ENCODE results near the gene FAAP100. TPM values are rescaled to one million over a fixed set of nuclear protein-coding genes. Genes with fewer than 3 reads are reported as not detected.

FAAP100 gene
- total RNA-seq, 1 donor from 2014 or later, result 64.6 TPM

DNA sequence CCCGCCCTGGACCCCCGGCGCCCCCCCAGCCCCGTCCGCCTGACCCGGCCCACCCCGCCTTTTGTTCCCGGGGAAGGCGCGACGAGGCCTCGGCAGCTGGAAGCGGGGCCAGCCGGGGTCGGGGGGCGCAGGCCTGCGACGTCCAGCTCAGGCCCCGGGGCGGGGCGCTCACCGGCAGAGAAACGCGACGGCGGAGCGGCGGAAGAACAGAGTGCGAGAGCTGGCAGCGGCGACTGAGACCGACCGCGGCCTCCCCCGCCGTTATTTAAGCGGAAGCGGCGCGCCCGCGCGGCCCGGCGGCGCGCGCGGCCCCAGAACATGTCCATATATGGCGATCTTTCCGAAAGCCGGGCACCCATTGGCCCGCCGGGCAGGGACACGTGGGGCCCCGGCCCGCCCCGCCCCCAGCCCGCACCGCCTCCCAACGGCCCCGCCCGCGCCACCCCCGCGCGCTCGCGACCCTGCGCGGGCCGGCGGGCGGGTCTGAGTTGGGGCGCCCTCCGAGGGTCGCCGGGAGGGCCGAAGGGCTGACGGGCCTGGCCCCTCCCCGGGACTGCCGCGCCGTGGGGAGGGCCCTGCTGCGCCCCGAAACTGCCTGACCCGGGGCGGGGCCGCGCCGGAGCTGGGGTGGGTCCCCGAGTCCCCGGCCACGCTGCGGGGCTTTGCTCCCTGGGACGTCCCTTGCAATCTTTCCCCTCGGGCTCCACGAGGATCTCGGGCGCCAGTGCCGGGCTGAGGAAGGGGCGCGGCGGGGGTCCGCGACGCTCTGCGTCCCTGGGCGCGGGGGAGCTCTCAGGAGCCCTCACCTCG, 39.4 kb downstream of the FAAP100 start, which contains the start of gene ACTG1:
TSS of gene ACTG1 (minus strand) at position 238 of the 810 bp plus-strand sequence. CDS start 445 bp downstream, outside the sequence.
- H3K4me3 Mint-ChIP-seq (ENCODE audit: unreplicated experiment), result peak within 1 kb of the TSS; percentile 98
- TF ChIP-seq, protein P1, sequence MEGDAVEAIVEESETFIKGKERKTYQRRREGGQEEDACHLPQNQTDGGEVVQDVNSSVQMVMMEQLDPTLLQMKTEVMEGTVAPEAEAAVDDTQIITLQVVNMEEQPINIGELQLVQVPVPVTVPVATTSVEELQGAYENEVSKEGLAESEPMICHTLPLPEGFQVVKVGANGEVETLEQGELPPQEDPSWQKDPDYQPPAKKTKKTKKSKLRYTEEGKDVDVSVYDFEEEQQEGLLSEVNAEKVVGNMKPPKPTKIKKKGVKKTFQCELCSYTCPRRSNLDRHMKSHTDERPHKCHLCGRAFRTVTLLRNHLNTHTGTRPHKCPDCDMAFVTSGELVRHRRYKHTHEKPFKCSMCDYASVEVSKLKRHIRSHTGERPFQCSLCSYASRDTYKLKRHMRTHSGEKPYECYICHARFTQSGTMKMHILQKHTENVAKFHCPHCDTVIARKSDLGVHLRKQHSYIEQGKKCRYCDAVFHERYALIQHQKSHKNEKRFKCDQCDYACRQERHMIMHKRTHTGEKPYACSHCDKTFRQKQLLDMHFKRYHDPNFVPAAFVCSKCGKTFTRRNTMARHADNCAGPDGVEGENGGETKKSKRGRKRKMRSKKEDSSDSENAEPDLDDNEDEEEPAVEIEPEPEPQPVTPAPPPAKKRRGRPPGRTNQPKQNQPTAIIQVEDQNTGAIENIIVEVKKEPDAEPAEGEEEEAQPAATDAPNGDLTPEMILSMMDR (IDR thresholded peaks at IDR 0.05), result no peak
- peaks cover 44% of the 10 kb centered on the region for H3K4me1 Mint-ChIP-seq (ENCODE audit: unreplicated experiment)
- peaks cover 42% of the 10 kb centered on the region for H3K36me3 Mint-ChIP-seq (ENCODE audit: unreplicated experiment)
- no peaks in the 10 kb centered on the region for H3K27me3 Mint-ChIP-seq (ENCODE audit: unreplicated experiment)
- H3K27ac Mint-ChIP-seq (ENCODE audit: unreplicated experiment), result peak within 1 kb of the TSS; percentile 97
- peak; percentile 98 for DNase-seq (ENCODE audit: extremely low spot score, unreplicated experiment)
- no peaks in the 10 kb centered on the region for H3K9me3 Mint-ChIP-seq (ENCODE audit: unreplicated experiment)

DNA sequence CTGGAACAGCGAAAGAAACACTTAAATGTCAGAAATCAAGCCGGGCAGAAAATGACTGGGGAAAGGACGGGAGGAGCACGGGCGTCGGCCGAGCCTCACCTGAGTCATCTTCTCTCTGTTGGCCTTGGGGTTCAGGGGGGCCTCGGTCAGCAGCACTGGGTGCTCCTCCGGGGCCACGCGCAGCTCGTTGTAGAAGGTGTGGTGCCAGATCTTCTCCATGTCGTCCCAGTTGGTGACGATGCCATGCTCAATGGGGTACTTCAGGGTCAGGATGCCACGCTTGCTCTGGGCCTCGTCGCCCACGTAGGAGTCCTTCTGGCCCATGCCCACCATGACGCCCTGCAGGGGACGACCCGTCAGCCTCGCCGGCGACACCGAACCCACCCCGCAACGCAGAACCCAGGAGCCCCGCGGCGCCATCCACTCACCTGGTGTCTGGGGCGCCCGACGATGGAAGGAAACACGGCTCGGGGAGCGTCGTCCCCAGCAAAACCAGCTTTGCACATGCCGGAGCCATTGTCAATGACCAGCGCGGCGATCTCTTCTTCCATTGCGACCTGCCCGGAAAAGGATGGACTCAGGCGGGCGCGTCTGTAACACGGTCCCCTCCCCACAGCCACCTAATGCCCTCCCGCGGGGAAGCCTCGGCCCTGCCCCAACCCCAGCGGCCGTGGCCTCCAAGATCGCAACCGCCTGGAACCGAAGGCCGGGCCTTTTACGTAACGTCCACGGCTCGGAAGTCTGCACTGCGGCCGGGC, 40.2 kb downstream of the FAAP100 start:
- TF ChIP-seq, protein P1 (IDR thresholded peaks at IDR 0.05), result no peak
- Mint-ChIP-seq H3K9me3 (ENCODE audit: unreplicated experiment) (no peaks in the 10 kb centered on the region), H3K4me1 (ENCODE audit: unreplicated experiment) (peaks cover 37% of the 10 kb centered on the region), H3K36me3 (ENCODE audit: unreplicated experiment) (peaks cover 43% of the 10 kb centered on the region), H3K4me3 (ENCODE audit: unreplicated experiment) (peak overlapping the region; percentile 98), H3K27ac (ENCODE audit: unreplicated experiment) (peak overlapping the region; percentile 87), H3K27me3 (ENCODE audit: unreplicated experiment) (no peaks in the 10 kb centered on the region)
- DNase-seq (ENCODE audit: extremely low spot score, unreplicated experiment), result no peak

DNA sequence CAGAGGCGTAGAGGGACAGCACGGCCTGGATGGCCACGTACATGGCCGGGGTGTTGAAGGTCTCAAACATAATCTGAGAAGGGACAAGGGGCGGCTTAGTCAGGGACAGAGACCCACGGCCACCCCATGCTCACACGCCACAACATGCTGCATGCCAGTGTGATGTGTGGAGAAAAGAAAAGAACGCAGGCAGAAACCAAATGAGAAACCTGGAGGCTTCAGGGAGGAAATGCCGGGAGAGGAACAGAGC, 40.7 kb downstream of the FAAP100 start:
- peaks cover 34% of the 10 kb centered on the region for H3K4me1 Mint-ChIP-seq (ENCODE audit: unreplicated experiment)
- H3K36me3 Mint-ChIP-seq (ENCODE audit: unreplicated experiment), result peaks cover 43% of the 10 kb centered on the region
- peak overlapping the region; percentile 87 for H3K27ac Mint-ChIP-seq (ENCODE audit: unreplicated experiment)
- H3K4me3 Mint-ChIP-seq (ENCODE audit: unreplicated experiment), result peak overlapping the region; percentile 98
- no peaks in the 10 kb centered on the region for H3K27me3 Mint-ChIP-seq (ENCODE audit: unreplicated experiment)
- TF ChIP-seq, protein P1 (IDR thresholded peaks at IDR 0.05), result no peak
- H3K9me3 Mint-ChIP-seq (ENCODE audit: unreplicated experiment), result no peaks in the 10 kb centered on the region
- no peak for DNase-seq (ENCODE audit: extremely low spot score, unreplicated experiment)

DNA sequence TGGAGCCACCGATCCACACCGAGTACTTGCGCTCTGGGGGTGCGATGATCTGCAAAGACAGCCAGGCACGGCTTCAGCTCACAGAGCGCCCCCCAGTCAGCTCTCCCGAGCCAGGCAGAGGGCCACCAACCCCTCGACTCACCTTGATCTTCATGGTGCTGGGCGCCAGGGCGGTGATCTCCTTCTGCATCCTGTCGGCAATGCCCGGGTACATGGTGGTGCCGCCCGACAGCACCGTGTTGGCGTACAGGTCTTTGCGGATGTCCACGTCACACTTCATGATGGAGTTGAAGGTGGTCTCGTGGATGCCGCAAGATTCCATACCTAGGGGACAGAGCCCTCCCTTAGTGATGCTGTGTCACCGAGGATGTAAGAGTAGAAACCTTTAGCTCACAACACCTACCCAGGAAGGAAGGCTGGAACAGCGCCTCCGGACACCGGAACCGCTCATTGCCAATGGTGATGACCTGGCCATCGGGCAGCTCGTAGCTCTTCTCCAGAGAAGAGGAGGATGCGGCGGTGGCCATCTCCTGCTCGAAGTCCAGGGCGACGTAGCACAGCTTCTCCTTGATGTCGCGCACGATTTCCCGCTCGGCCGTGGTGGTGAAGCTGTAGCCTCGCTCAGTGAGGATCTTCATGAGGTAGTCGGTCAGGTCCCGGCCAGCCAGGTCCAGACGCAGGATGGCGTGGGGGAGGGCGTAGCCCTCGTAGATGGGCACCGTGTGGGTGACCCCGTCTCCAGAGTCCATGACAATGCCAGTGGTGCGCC, 41.2 kb downstream of the FAAP100 start:
- Mint-ChIP-seq H3K4me1 (ENCODE audit: unreplicated experiment) (peaks cover 28% of the 10 kb centered on the region), H3K27ac (ENCODE audit: unreplicated experiment) (peak overlapping the region; percentile 87), H3K9me3 (ENCODE audit: unreplicated experiment) (no peaks in the 10 kb centered on the region), H3K27me3 (ENCODE audit: unreplicated experiment) (no peaks in the 10 kb centered on the region), H3K4me3 (ENCODE audit: unreplicated experiment) (peak overlapping the region; percentile 98), H3K36me3 (ENCODE audit: unreplicated experiment) (peaks cover 43% of the 10 kb centered on the region)
- TF ChIP-seq, protein P1 (IDR thresholded peaks at IDR 0.05), result no peak
- DNase-seq (ENCODE audit: extremely low spot score, unreplicated experiment), result no peak

Data from osteocyte (in vitro differentiated cells).